Activated CD8-positive, alpha-beta T cell treated with anti-CD3 and anti-CD28 coated beads, Interleukin-2, amount 10 ng/mL, durations not matched to agents 7 days and 5 days (primary cell): ENCODE data around the gene TM9SF1. TPM values are rescaled to one million over a fixed set of nuclear protein-coding genes. Genes with fewer than 3 reads are reported as not detected.

ENCODE experiments used
- ATAC-seq: fragments of 150-1000 bp; cut with Tn5 transposase; one replicate; pipeline ENCODE4 v1.10.0; 2021; ENCODE audit warnings: moderate library complexity
- CTCF ChIA-PET: fragments of 350-600 bp; sonication (Branson Sonifier 250); formaldehyde crosslinking; loops from one replicate; lab custom pipeline; 2021; ENCODE audit warnings: antibody characterized with exemption; lab: Charles Lee
- POLR2A ChIA-PET: fragments of 350-600 bp; sonication (Branson Sonifier 250); formaldehyde crosslinking; loops from one replicate; lab custom pipeline; 2021; ENCODE audit warnings: antibody characterized with exemption; lab: Charles Lee
- DNase-seq: peaks from one replicate; pipeline ENCODE4 v3.0.0-alpha.2; 2020
- H3K27ac Mint-ChIP-seq: one replicate; pipeline ENCODE4 v1.8.0; 2021; ENCODE audit warnings: mild to moderate bottlenecking, mixed read lengths
- H3K27me3 Mint-ChIP-seq: one replicate; pipeline ENCODE4 v1.8.0; 2021; ENCODE audit warnings: low read depth, mixed read lengths
- H3K36me3 Mint-ChIP-seq: one replicate; pipeline ENCODE4 v1.8.0; 2021; ENCODE audit warnings: low read depth, mixed read lengths
- H3K4me1 Mint-ChIP-seq: one replicate; pipeline ENCODE4 v1.8.0; 2021; ENCODE audit warnings: low read depth, mixed read lengths
- H3K4me3 Mint-ChIP-seq: one replicate; pipeline ENCODE4 v1.8.0; 2021; ENCODE audit warnings: mild to moderate bottlenecking, mixed read lengths
- H3K9me3 Mint-ChIP-seq: one replicate; pipeline ENCODE4 v1.8.0; 2022; ENCODE audit warnings: mixed read lengths; ENCODE audit not compliant: insufficient read depth
- total RNA-seq, 2 experiments: library from RNA; stranded (reverse); gene quantifications; one replicate each; pipeline ENCODE4 v1.2.3, GENCODE V29; 2021

Gene TM9SF1, protein sequence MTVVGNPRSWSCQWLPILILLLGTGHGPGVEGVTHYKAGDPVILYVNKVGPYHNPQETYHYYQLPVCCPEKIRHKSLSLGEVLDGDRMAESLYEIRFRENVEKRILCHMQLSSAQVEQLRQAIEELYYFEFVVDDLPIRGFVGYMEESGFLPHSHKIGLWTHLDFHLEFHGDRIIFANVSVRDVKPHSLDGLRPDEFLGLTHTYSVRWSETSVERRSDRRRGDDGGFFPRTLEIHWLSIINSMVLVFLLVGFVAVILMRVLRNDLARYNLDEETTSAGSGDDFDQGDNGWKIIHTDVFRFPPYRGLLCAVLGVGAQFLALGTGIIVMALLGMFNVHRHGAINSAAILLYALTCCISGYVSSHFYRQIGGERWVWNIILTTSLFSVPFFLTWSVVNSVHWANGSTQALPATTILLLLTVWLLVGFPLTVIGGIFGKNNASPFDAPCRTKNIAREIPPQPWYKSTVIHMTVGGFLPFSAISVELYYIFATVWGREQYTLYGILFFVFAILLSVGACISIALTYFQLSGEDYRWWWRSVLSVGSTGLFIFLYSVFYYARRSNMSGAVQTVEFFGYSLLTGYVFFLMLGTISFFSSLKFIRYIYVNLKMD
- total RNA-seq, result 10 to 100 TPM; 29.3 to 32.8 TPM

DNA sequence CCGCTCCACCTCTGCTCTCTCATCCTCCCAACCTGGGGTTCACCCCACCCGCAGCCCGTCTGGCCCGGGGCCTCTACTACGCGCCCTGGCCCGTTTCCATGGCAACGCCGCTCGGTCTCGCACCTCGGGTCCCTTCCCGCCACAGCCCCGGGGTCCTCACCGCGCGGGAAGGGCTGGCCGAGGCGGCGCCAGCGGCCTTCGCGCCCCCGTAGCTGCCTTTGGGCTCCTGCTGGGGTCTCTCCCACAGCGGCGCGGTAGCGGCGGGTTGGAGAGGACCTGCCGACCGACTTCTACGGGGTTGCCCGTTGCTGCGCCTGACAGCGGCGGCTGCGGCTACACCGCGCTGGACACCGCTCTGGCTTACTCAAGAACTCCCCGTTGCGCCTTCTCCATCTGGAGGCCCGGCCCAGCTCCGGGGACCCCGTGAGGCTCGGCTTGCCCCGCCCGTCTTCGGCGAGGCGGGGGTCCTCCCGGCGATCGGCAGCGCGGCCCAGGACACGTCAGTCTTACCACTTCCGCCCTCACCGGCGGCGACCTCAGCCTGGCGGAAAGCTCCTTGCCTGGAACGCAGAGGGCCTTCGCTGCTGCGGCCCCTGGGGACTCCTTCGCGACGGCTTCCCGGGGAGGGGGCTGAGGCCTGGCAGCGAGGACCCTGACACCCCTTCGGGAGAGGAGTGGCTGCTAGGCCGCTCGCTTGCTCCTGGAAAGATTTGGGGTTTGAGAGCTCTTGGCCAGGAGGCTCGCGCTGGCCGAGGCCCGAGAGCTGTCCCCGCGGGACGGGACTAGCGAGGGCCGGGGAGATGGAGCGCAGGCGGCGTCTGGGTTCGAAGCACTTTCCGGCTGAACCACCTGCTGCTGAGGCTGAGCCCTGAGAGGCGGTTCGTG, at the start of gene TM9SF1:
Gene TM9SF1, minus strand, starts transcription at position 256 of the 885 bp plus-strand sequence. CDS start 422 bp downstream, outside the sequence.
- peaks cover 61% of the 10 kb centered on the region for H3K36me3 Mint-ChIP-seq
- no peaks in the 10 kb centered on the region for H3K27me3 Mint-ChIP-seq
- H3K4me3 Mint-ChIP-seq, result peak within 1 kb of the TSS; percentile 88
- peaks cover 56% of the 10 kb centered on the region for H3K4me1 Mint-ChIP-seq
- H3K27ac Mint-ChIP-seq, result peak within 1 kb of the TSS; percentile 96
- CTCF ChIA-PET, result interaction anchor here (1.0 to 3.6 kb wide), 11 partner anchors 18 to 236 kb away, joined by 3 to 24 read pairs (median 6); partner anchors contain the start of genes CHMP4A, EMC9, IRF9 and PSME2
- POLR2A ChIA-PET, result interaction anchor here (0.6 to 4.3 kb wide), 27 partner anchors 10 to 1101 kb away, joined by 3 to 87 read pairs (median 5); partner anchors contain the start of genes CHMP4A, DCAF11, DHRS1 and EMC9
- ATAC-seq (peak; percentile 88), DNase-seq (peak; percentile 92)
- no peaks in the 10 kb centered on the region for H3K9me3 Mint-ChIP-seq

DNA sequence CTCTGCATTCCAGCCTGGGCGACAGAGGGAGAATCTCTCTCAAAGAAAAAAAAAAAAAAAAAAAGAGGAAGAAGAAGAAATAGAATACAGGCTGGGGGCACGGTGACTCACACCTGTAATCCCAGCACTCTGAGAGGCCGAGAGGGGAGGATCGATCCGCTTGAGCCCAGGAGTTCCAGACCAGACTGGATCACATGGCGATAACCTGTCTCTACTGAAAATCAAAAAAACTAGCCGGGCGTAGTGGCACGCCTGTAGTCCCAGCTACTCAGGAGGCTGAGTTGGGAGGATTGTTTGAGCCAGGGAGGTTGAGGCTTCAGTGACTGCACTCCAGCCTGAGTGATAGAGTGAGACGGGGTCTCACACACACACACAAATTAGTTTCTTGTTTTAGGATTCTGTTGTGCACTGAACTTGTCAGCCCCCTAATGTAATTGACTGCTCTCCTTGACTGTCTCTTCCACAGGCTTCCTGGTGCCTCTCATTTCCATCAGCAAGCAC, 48.1 kb upstream of the TM9SF1 start:
- Mint-ChIP-seq H3K4me1 (peaks cover 59% of the 10 kb centered on the region), H3K4me3 (peak overlapping the region; percentile 94), H3K27ac (peak overlapping the region; percentile 100), H3K9me3 (no peaks in the 10 kb centered on the region), H3K36me3 (peaks cover 35% of the 10 kb centered on the region), H3K27me3 (no peaks in the 10 kb centered on the region)
- POLR2A ChIA-PET, result interaction anchor here (0.6 to 3.2 kb wide), 22 partner anchors 9 to 187 kb away, joined by 3 to 73 read pairs (median 10); partner anchors contain the start of genes CBLN3, CHMP4A, CIDEB and DHRS1
- DNase-seq, result peak; percentile 30
- no peak for ATAC-seq
- CTCF ChIA-PET, result interaction anchor here (0.6 to 21.9 kb wide), 27 partner anchors 9 to 452 kb away, joined by 3 to 801 read pairs (median 13); partner anchors contain the start of genes CBLN3, CHMP4A, CIDEB and DHRS1

DNA sequence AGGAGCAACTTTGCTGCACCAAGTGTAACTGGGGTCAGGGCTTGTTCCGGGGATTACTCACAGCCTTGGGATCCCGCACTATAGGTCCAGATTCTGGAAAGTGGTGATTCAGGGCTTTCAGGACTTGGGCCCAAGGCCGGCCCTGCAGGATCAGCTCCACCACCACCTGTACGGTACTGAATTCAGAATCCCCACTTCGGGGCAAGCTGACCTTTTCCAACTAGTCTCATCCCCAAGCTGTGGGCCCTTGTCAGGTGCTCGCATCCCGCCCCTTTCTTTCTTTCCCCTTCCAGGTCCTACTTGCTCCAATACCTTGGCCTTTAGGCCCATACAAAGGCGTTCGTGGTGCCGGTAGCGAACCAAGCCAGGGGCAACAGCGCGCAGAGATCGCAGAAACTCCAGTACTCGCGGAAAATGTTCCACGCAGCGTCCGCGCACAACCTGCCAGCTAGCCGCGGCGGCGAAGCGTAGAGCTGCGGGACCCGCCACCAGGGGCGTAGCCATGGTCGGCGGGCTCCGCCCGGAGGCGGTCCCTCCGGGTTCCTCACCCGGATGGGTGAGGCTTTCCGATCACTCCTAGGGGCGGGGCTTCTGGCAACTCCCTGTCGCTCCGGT, 46.7 kb upstream of the TM9SF1 start:
- no peaks in the 10 kb centered on the region for H3K27me3 Mint-ChIP-seq
- ChIA-PET CTCF (interaction anchor here (0.7 to 21.9 kb wide), 39 partner anchors 9 to 1184 kb away, joined by 3 to 801 read pairs (median 7); partner anchors contain the start of genes CBLN3, CHMP4A, CIDEB and DCAF11), POLR2A (interaction anchor here (0.6 to 3.2 kb wide), 34 partner anchors 9 to 189 kb away, joined by 3 to 73 read pairs (median 5); partner anchors contain the start of genes CBLN3, CHMP4A, CIDEB and DCAF11)
- H3K9me3 Mint-ChIP-seq, result no peaks in the 10 kb centered on the region
- peaks cover 54% of the 10 kb centered on the region for H3K4me1 Mint-ChIP-seq
- DNase-seq (peak; percentile 95), ATAC-seq (peak; percentile 85)
- H3K27ac Mint-ChIP-seq, result peak overlapping the region; percentile 100
- peak overlapping the region; percentile 94 for H3K4me3 Mint-ChIP-seq
- peaks cover 45% of the 10 kb centered on the region for H3K36me3 Mint-ChIP-seq

DNA sequence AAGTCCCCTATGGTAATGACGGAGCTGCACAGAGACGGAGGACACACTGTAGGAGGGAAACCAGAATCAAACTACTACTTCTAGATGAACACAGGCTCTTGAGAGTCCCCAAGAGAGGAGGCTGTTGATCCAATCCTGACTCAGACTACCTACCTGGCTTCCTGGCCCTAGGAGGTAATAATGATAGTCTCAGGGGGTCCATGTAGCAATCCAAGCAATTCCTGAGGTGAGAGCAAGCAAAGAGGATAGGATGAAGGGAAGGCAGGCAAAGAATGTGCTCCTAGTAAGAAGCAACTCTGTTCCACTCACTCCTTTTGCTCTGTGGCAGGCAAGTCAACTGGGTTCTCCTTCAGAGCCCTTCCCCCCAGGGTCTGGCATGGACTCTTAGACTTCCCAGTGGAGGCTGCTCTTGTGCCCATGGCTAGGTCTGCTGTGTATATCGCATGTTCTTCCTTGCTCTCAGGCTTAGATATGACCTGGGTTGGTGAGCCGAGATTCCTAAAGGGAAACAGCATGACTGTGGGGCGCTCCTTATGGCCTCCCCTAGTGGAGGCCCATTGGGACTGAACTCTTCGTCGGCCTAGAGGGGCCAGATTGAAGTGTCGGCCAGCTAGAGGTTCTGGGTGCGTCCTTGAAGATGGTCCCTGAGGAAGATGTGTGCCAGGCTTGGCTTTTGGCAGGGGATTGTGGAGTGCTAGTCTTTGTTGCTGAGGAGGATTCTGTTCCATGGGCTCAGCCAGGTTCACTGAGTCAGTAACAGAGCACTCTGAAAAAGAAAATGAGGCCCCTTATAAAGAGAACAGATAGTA, 45.1 kb upstream of the TM9SF1 start:
- H3K9me3 Mint-ChIP-seq, result no peaks in the 10 kb centered on the region
- ChIA-PET CTCF (interaction anchor here (1.2 to 21.9 kb wide), 8 partner anchors 12 to 191 kb away, joined by 3 to 801 read pairs (median 33); partner anchors contain the start of genes CBLN3, CHMP4A, CIDEB and DHRS1), POLR2A (interaction anchor here (1.1 kb wide), 1 partner anchor 26 kb away, joined by 3 read pairs; no protein-coding TSS in a partner anchor)
- ATAC-seq, result no peak
- peak overlapping the region; percentile 48 for H3K27ac Mint-ChIP-seq
- DNase-seq, result no peak
- peaks cover 57% of the 10 kb centered on the region for H3K36me3 Mint-ChIP-seq
- H3K27me3 Mint-ChIP-seq, result no peaks in the 10 kb centered on the region
- peak overlapping the region; percentile 94 for H3K4me3 Mint-ChIP-seq
- H3K4me1 Mint-ChIP-seq, result peaks cover 52% of the 10 kb centered on the region

DNA sequence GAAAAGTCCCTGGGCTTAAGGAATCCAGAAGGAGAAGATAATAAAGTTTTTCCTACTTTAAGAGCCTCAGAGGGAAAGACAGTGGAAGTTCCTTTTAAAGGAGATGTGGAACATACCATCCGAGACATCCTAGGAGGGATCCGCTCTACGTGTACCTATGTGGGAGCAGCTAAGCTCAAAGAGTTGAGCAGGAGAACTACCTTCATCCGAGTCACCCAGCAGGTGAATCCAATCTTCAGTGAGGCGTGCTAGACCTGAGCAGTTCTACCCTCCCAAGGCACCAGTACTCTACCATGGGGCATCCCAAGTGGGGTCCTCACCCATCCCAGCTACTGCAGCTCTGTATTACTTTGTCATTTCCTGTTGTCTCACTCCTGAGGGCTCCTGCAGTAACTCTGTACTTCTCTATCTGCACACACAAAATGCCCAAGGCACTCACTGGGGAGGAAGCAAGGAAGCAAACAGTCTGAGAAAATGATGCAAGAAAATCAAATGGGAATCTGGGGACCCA, 43.3 kb upstream of the TM9SF1 start:
- no peaks in the 10 kb centered on the region for H3K9me3 Mint-ChIP-seq
- DNase-seq, result no peak
- peak overlapping the region; percentile 27 for H3K27ac Mint-ChIP-seq
- peaks cover 59% of the 10 kb centered on the region for H3K4me1 Mint-ChIP-seq
- no peak overlapping the region for H3K4me3 Mint-ChIP-seq
- no peaks in the 10 kb centered on the region for H3K27me3 Mint-ChIP-seq
- ChIA-PET POLR2A (interaction anchor here (1.2 to 1.7 kb wide), 4 partner anchors 23 to 77 kb away, joined by 3 to 5 read pairs (median 4); partner anchors contain the start of genes CHMP4A, IPO4, IRF9 and MDP1), CTCF (interaction anchor here (0.7 to 21.9 kb wide), 6 partner anchors 8 to 193 kb away, joined by 3 to 801 read pairs (median 4); partner anchors contain the start of genes CIDEB, DHRS1, LTB4R and LTB4R2)
- no peak for ATAC-seq
- H3K36me3 Mint-ChIP-seq, result peaks cover 70% of the 10 kb centered on the region

DNA sequence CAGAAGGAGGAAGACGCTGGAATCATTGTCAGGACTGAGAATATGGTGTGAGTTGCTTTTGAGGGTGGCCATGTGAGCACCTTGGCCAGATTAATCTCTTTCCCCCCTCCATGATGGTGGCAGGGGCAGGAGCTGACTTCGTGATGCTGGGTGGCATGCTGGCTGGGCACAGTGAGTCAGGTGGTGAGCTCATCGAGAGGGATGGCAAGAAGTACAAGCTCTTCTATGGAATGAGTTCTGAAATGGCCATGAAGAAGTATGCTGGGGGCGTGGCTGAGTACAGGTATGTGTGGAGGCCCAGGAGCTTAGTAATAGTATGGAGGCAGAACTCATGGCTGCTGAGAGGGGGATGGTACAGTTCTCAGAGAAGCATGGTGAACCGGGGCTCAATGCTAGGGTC, 42.9 kb upstream of the TM9SF1 start:
- Mint-ChIP-seq H3K9me3 (no peaks in the 10 kb centered on the region), H3K4me3 (no peak overlapping the region), H3K27me3 (no peaks in the 10 kb centered on the region), H3K36me3 (peaks cover 70% of the 10 kb centered on the region), H3K27ac (no peak overlapping the region), H3K4me1 (peaks cover 60% of the 10 kb centered on the region)
- ATAC-seq (no peak), DNase-seq (no peak)
- ChIA-PET POLR2A (interaction anchor here (1.2 to 1.7 kb wide), 4 partner anchors 22 to 77 kb away, joined by 3 to 5 read pairs (median 4); partner anchors contain the start of genes CHMP4A, IPO4, IRF9 and MDP1), CTCF (interaction anchor here (1.0 to 21.9 kb wide), 4 partner anchors 9 to 194 kb away, joined by 3 to 801 read pairs (median 7); partner anchors contain the start of genes CIDEB, DHRS1, LTB4R and LTB4R2)

DNA sequence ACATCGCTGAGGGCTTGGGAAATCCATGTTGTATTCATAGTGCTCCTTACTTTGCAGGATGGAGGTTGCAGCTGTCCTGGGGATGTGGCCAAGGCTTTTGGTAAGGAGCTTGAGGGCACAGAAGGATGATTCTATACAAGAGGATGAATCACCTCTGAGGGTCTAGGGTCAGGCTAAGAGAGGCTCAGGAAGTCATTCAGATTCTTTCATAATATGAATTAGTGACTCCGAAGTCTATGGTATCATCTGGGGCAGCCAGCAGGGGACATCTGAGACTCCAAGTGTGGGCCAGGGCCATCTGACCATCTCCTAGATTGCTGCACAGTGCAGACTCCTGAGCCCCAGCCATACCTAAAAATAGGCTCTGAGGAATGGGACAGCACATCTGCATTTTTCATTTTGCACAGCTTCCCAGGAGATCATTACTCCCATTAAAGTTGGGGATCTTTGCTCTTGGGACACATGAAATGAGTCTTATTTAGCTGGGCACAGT, 42.3 kb upstream of the TM9SF1 start:
- Mint-ChIP-seq H3K27me3 (no peaks in the 10 kb centered on the region), H3K4me1 (peaks cover 61% of the 10 kb centered on the region), H3K36me3 (peaks cover 70% of the 10 kb centered on the region), H3K27ac (no peak overlapping the region), H3K9me3 (no peaks in the 10 kb centered on the region), H3K4me3 (no peak overlapping the region)
- no peak for ATAC-seq
- POLR2A ChIA-PET, result interaction anchor here (1.1 to 1.5 kb wide), 4 partner anchors 9 to 49 kb away, joined by 3 to 5 read pairs (median 4); partner anchors contain the start of genes CHMP4A and IPO4
- CTCF ChIA-PET, result interaction anchor here (1.0 to 21.9 kb wide), 5 partner anchors 9 to 194 kb away, joined by 3 to 801 read pairs (median 5); partner anchors contain the start of genes CIDEB, DHRS1, LTB4R and LTB4R2
- no peak for DNase-seq

DNA sequence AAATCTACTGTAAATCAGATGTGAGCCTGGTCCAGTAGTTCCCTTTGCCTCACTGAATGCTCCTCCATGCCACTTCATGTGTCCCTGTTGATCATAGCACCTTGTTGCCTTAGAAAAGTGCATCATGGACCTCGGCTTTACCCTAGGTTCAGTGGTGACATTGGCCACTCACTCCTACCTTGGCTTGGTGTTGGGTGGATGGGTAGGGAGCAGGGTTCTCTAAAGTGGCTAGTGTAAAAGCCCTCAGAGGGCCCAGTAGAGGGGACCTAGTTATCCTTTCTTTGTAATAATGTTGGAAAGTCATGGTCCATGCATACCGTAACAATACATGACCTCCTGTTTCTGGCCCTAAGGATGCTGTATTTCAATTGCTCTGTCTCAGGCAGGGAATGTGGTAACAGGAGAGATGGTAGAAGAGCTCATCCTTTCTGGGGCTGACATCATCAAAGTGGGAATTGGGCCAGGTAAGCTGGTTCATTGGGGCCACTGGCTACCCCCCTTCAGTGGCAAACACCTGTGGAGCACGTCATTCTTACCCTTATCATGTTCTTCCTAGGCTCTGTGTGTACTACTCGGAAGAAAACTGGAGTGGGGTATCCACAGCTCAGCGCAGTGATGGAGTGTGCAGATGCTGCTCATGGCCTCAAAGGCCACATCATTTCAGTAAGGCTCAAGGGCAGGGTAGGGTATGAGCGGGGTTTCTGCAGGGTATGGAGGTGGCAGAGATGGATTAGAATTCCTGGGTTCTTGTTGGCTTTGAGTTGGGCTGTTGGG, 41.6 kb upstream of the TM9SF1 start:
- ATAC-seq (no peak), DNase-seq (no peak)
- Mint-ChIP-seq H3K9me3 (no peaks in the 10 kb centered on the region), H3K27me3 (no peaks in the 10 kb centered on the region), H3K36me3 (peaks cover 67% of the 10 kb centered on the region), H3K4me3 (no peak overlapping the region), H3K4me1 (peaks cover 61% of the 10 kb centered on the region), H3K27ac (no peak overlapping the region)
- ChIA-PET CTCF (interaction anchor here (1.1 to 21.9 kb wide), 4 partner anchors 21 to 195 kb away, joined by 3 to 801 read pairs (median 7); partner anchors contain the start of genes CIDEB, DHRS1, LTB4R and LTB4R2), POLR2A (interaction anchor here (1.0 to 1.4 kb wide), 4 partner anchors 9 to 194 kb away, joined by 3 to 4 read pairs (median 4); partner anchors contain the start of genes CHMP4A and KHNYN)
